Measurements from ENCODE around the gene KLK15. TPM values are rescaled to one million over a fixed set of nuclear protein-coding genes. Genes with fewer than 3 reads are reported as not detected.

KLK15 gene
- polyA plus RNA-seq, 2 of the 4 experiments (the other 2 are of a cell fraction), result not detected

- no peak for ATAC-seq
- Histone ChIP-seq H3K4me1 (peaks cover 14% of the 10 kb centered on the region; the same call in 1 of the 3 replicates), H3K9me3 (peaks cover 16% of the 10 kb centered on the region), H3K4me2 (peak overlapping the region; percentile 72), H3K4me3 (no peak overlapping the region), H3K27ac (no peak overlapping the region)
- CTCF ChIA-PET, result interaction anchor here (0.6 to 14.0 kb wide), 14 partner anchors 12 to 420 kb away, joined by 3 to 272 read pairs (median 6); partner anchors contain the start of genes CLEC11A and SHANK1
- under 1% methylated on average over 4 of the region's 4 CpGs for WGBS (ENCODE audit: missing lambda C conversion rate)
- no peak for TF ChIP-seq MAZ (IDR thresholded peaks at IDR 0.05; ENCODE audit: borderline replicate concordance, low read depth, low read length)
- no peak for TF ChIP-seq EHMT2 (IDR thresholded peaks at IDR 0.05; ENCODE audit: low read depth)
- no peak for TF ChIP-seq ZNF302 (CRISPR knock-in tag; IDR thresholded peaks at IDR 0.05)
- no peak for TF ChIP-seq RFX5 (IDR thresholded peaks at IDR 0.05)
- no peak for TF ChIP-seq RAD21 (conservative IDR thresholded peaks at IDR 0.05 in 1 of 2, IDR thresholded peaks at IDR 0.05 in 1 of 2)
- no peak for TF ChIP-seq SMC3 (IDR thresholded peaks at IDR 0.05)
- no peak for TF ChIP-seq CTCF (IDR thresholded peaks at IDR 0.05)
- TF ChIP-seq FOXS1 (CRISPR knock-in tag; IDR thresholded peaks at IDR 0.05), result no peak
- TF ChIP-seq JUN (IDR thresholded peaks at IDR 0.05), result no peak
- no peak for TF ChIP-seq NPAS2 (CRISPR knock-in tag; IDR thresholded peaks at IDR 0.05; ENCODE audit: borderline replicate concordance)
- no peak for TF ChIP-seq HOXB5 (CRISPR knock-in tag; IDR thresholded peaks at IDR 0.05)
- TF ChIP-seq NFE2L2 (conservative IDR thresholded peaks at IDR 0.05; ENCODE audit: low read length), result no peak
- no peak for TF ChIP-seq KDM1A (IDR thresholded peaks at IDR 0.05; ENCODE audit: low read depth)
- TF ChIP-seq E2F6 (IDR thresholded peaks at IDR 0.05; ENCODE audit: borderline replicate concordance, low read depth), result no peak
- TF ChIP-seq EP300 (IDR thresholded peaks at IDR 0.05), result no peak
- POLR2A ChIA-PET, result interaction anchor here (1.2 to 2.2 kb wide), 2 partner anchors 27 to 52 kb away, joined by 3 to 8 read pairs; no protein-coding TSS in a partner anchor
- no peak for FAIRE-seq
- no peak for DNase-seq (ENCODE audit: low read depth in 1 of 2, low spot score in 1 of 2)
These were observed 56.1 kb downstream of the KLK15 start for GRCh38 chr19:50777261-50777660.

- no peak overlapping the region for H3K4me2 ChIP-seq
- H3K9me3 ChIP-seq, result peaks cover 17% of the 10 kb centered on the region
- H3K4me3 ChIP-seq, result no peak overlapping the region
- peaks cover 14% of the 10 kb centered on the region; the same call in 1 of the 3 replicates for H3K4me1 ChIP-seq
- ATAC-seq, result no peak
- DNase-seq (ENCODE audit: low read depth in 1 of 2, low spot score in 1 of 2), result no peak
- CTCF ChIA-PET, result interaction anchor here (0.6 to 14.0 kb wide), 4 partner anchors 36 to 149 kb away, joined by 4 to 272 read pairs (median 58); partner anchors contain the start of genes CLEC11A and SHANK1
- FAIRE-seq, result no peak
- H3K27ac ChIP-seq, result no peak overlapping the region
- POLR2A ChIA-PET, result no interaction called here
- WGBS (ENCODE audit: missing lambda C conversion rate), result 61% methylated on average over 5 of the region's 5 CpGs
- no peak for TF ChIP-seq NR3C1 (IDR thresholded peaks at IDR 0.05)
These were observed 57.2 kb downstream of the KLK15 start for GRCh38 chr19:50776131-50776530.

Small RNA genes lying within 50 kb of the gene (small RNA-seq; reads per million reads assigned to genes)
- gene SNORD88A (9.4 to 173 (median 49.8) reads per million in 6 experiments), gene SNORD88B (0 reads per million in 6 experiments), gene SNORD88C (0 reads per million in 6 experiments)

Other genes with a start within 250 kb of the KLK15 start
- 0.25 and 0.29 TPM in 2 replicates for gene SYT3, start 193.7 kb downstream of the KLK15 start, polyA plus RNA-seq (2011; rRNA removed)
- gene SYT3, start 193.7 kb downstream of the KLK15 start, polyA plus RNA-seq (2017; fragmentation: RNase III; extraction: RNeasy Plus Mini Kit Qiagen cat#74134 plus additional on column Dnase treatment), result 0.45 to 1.2 TPM (median 1.1 TPM) in 3 replicates
- gene C19orf81, start 184.1 kb downstream of the KLK15 start, polyA plus RNA-seq (2011; rRNA removed), result 1.8 and 2.1 TPM in 2 replicates
- 7.9 to 9.5 TPM (median 8.2 TPM) in 3 replicates for gene C19orf81, start 184.1 kb downstream of the KLK15 start, polyA plus RNA-seq (2017; fragmentation: RNase III; extraction: RNeasy Plus Mini Kit Qiagen cat#74134 plus additional on column Dnase treatment)
- 0.01 and 0.04 TPM in 2 replicates for gene SHANK1, start 113.8 kb downstream of the KLK15 start, polyA plus RNA-seq (2011; rRNA removed)
- gene SHANK1, start 113.8 kb downstream of the KLK15 start, polyA plus RNA-seq (2017; fragmentation: RNase III; extraction: RNeasy Plus Mini Kit Qiagen cat#74134 plus additional on column Dnase treatment), result 0.07 to 0.17 TPM (median 0.09 TPM) in 3 replicates
- 1.4 and 1.5 TPM in 2 replicates for gene CLEC11A, start 110.2 kb downstream of the KLK15 start, polyA plus RNA-seq (2011; rRNA removed)
- gene CLEC11A, start 110.2 kb downstream of the KLK15 start, polyA plus RNA-seq (2017; fragmentation: RNase III; extraction: RNeasy Plus Mini Kit Qiagen cat#74134 plus additional on column Dnase treatment), result 5.0 to 6.4 TPM (median 6.2 TPM) in 3 replicates
- gene GPR32, start 63.1 kb downstream of the KLK15 start, polyA plus RNA-seq (2011; rRNA removed), result not detected in 2 replicates
- not detected in 3 replicates for gene GPR32, start 63.1 kb downstream of the KLK15 start, polyA plus RNA-seq (2017; fragmentation: RNase III; extraction: RNeasy Plus Mini Kit Qiagen cat#74134 plus additional on column Dnase treatment)
- gene ACP4, start 43.2 kb downstream of the KLK15 start, polyA plus RNA-seq (2011; rRNA removed), result not detected in 2 replicates
- not detected in 3 replicates for gene ACP4, start 43.2 kb downstream of the KLK15 start, polyA plus RNA-seq (2017; fragmentation: RNase III; extraction: RNeasy Plus Mini Kit Qiagen cat#74134 plus additional on column Dnase treatment)
- gene KLK1, start 9.8 kb downstream of the KLK15 start, polyA plus RNA-seq (2011; rRNA removed), result 0.25 and 0.30 TPM in 2 replicates
- gene KLK1, start 9.8 kb downstream of the KLK15 start, polyA plus RNA-seq (2017; fragmentation: RNase III; extraction: RNeasy Plus Mini Kit Qiagen cat#74134 plus additional on column Dnase treatment), result not detected in 3 replicates
- not detected in 2 replicates for gene KLK3, start 21.3 kb upstream of the KLK15 start, polyA plus RNA-seq (2011; rRNA removed)
- gene KLK3, start 21.3 kb upstream of the KLK15 start, polyA plus RNA-seq (2017; fragmentation: RNase III; extraction: RNeasy Plus Mini Kit Qiagen cat#74134 plus additional on column Dnase treatment), result not detected in 3 replicates
- gene KLK2, start 39.9 kb upstream of the KLK15 start, polyA plus RNA-seq (2011; rRNA removed), result 0.42 and 0.49 TPM in 2 replicates
- 0.14 to 0.36 TPM (median 0.21 TPM) in 3 replicates for gene KLK2, start 39.9 kb upstream of the KLK15 start, polyA plus RNA-seq (2017; fragmentation: RNase III; extraction: RNeasy Plus Mini Kit Qiagen cat#74134 plus additional on column Dnase treatment)
- gene KLK4, start 77.8 kb upstream of the KLK15 start, polyA plus RNA-seq (2011; rRNA removed), result not detected in 2 replicates
- gene KLK4, start 77.8 kb upstream of the KLK15 start, polyA plus RNA-seq (2017; fragmentation: RNase III; extraction: RNeasy Plus Mini Kit Qiagen cat#74134 plus additional on column Dnase treatment), result not detected in 3 replicates
- gene KLK5, start 119.5 kb upstream of the KLK15 start, polyA plus RNA-seq (2011; rRNA removed), result not detected in 2 replicates
- gene KLK5, start 119.5 kb upstream of the KLK15 start, polyA plus RNA-seq (2017; fragmentation: RNase III; extraction: RNeasy Plus Mini Kit Qiagen cat#74134 plus additional on column Dnase treatment), result not detected in 3 replicates
- gene KLK6, start 136.0 kb upstream of the KLK15 start, polyA plus RNA-seq (2011; rRNA removed), result 0.13 TPM in 2 replicates
- not detected in 3 replicates for gene KLK6, start 136.0 kb upstream of the KLK15 start, polyA plus RNA-seq (2017; fragmentation: RNase III; extraction: RNeasy Plus Mini Kit Qiagen cat#74134 plus additional on column Dnase treatment)
- gene KLK7, start 150.3 kb upstream of the KLK15 start, polyA plus RNA-seq (2011; rRNA removed), result not detected in 2 replicates
- not detected in 3 replicates for gene KLK7, start 150.3 kb upstream of the KLK15 start, polyA plus RNA-seq (2017; fragmentation: RNase III; extraction: RNeasy Plus Mini Kit Qiagen cat#74134 plus additional on column Dnase treatment)
- not detected in 2 replicates for gene KLK8, start 168.0 kb upstream of the KLK15 start, polyA plus RNA-seq (2011; rRNA removed)
- not detected in 3 replicates for gene KLK8, start 168.0 kb upstream of the KLK15 start, polyA plus RNA-seq (2017; fragmentation: RNase III; extraction: RNeasy Plus Mini Kit Qiagen cat#74134 plus additional on column Dnase treatment)
- gene KLK10, start 186.1 kb upstream of the KLK15 start, polyA plus RNA-seq (2011; rRNA removed), result 0.18 and 0.33 TPM in 2 replicates
- gene KLK10, start 186.1 kb upstream of the KLK15 start, polyA plus RNA-seq (2017; fragmentation: RNase III; extraction: RNeasy Plus Mini Kit Qiagen cat#74134 plus additional on column Dnase treatment), result 0.05 TPM in 1 of 3 replicates, not detected in the others
- gene KLK11, start 193.0 kb upstream of the KLK15 start, polyA plus RNA-seq (2011; rRNA removed), result not detected in 2 replicates
- gene KLK11, start 193.0 kb upstream of the KLK15 start, polyA plus RNA-seq (2017; fragmentation: RNase III; extraction: RNeasy Plus Mini Kit Qiagen cat#74134 plus additional on column Dnase treatment), result not detected in 3 replicates
- gene KLK12, start 201.4 kb upstream of the KLK15 start, polyA plus RNA-seq (2011; rRNA removed), result not detected in 2 replicates
- gene KLK12, start 201.4 kb upstream of the KLK15 start, polyA plus RNA-seq (2017; fragmentation: RNase III; extraction: RNeasy Plus Mini Kit Qiagen cat#74134 plus additional on column Dnase treatment), result not detected in 3 replicates
- gene KLK13, start 231.5 kb upstream of the KLK15 start, polyA plus RNA-seq (2011; rRNA removed), result not detected in 2 replicates
- gene KLK13, start 231.5 kb upstream of the KLK15 start, polyA plus RNA-seq (2017; fragmentation: RNase III; extraction: RNeasy Plus Mini Kit Qiagen cat#74134 plus additional on column Dnase treatment), result 0.09 TPM in 1 of 3 replicates, not detected in the others
- 0.14 and 0.22 TPM in 2 replicates for gene KLK14, start 249.3 kb upstream of the KLK15 start, polyA plus RNA-seq (2011; rRNA removed)
- 0.22 to 0.44 TPM in 2 of 3 replicates, not detected in the other for gene KLK14, start 249.3 kb upstream of the KLK15 start, polyA plus RNA-seq (2017; fragmentation: RNase III; extraction: RNeasy Plus Mini Kit Qiagen cat#74134 plus additional on column Dnase treatment)

Measured in A549 (cell line).